ENCODE results near the gene TRIM69.

- TF ChIP-seq REST (IDR thresholded peaks at IDR 0.05; ENCODE audit: unreplicated experiment) (no peak), EZH2 (IDR thresholded peaks at IDR 0.05; ENCODE audit: low read depth, unreplicated experiment) (no peak)
These were observed 27.5 kb downstream of the TRIM69 start for GRCh38 chr15:44763848-44764247.

Measured in GM23338 (cell line).